ENCODE measurements around the gene ARMH3.
"Not testable (repeated sequence)": the region's sequence is repeated elsewhere in the genome, so short reads cannot be mapped to it uniquely, and the experiment has no call there.

The ARMH3 gene

GRCh38 chr10:102040305-102041050, 15.5 kb downstream of the ARMH3 start:
- WGBS (ENCODE audit: extremely low coverage, insufficient coverage, insufficient read length): no CpG with 5 or more reads among the region's 7 CpGs
- no peak overlapping the region for H2BK5ac ChIP-seq (ENCODE audit: low read depth, low read length, poor library complexity)

GRCh38 chr10:102038410-102038809, 17.6 kb downstream of the ARMH3 start:
- no peak overlapping the region for H4K12ac ChIP-seq (ENCODE audit: low read depth, low read length)
- no peak overlapping the region for H4K8ac ChIP-seq (ENCODE audit: low read depth, low read length)
- H3K9ac ChIP-seq (ENCODE audit: low read length): no peak overlapping the region
- H3K9me3 ChIP-seq (ENCODE audit: insufficient read depth, low read depth, low read length): no peaks in the 10 kb centered on the region
- H3K79me2 ChIP-seq (ENCODE audit: control insufficient read depth, insufficient read depth, low read length, poor library complexity): no peaks in the 10 kb centered on the region
- H3K36me3 ChIP-seq (ENCODE audit: control insufficient read depth in 1 of 2, insufficient read depth in 2 of 2, low read length in 2 of 2): peaks cover 10 to 11% of the 10 kb centered on the region in 2 experiments
- no peak overlapping the region for H2AK5ac ChIP-seq (ENCODE audit: low read length)
- no peak overlapping the region for H2BK120ac ChIP-seq (ENCODE audit: insufficient read depth, low read length, poor library complexity)
- H3K4me1 ChIP-seq (ENCODE audit: control insufficient read depth in 1 of 2, insufficient read depth in 2 of 2, low read length in 2 of 2): no peaks in the 10 kb centered on the region
- no peak overlapping the region for H3K4ac ChIP-seq (ENCODE audit: low read depth, low read length)
- H3K4me3 ChIP-seq (ENCODE audit: low read depth, low read length): no peak overlapping the region
- no peak overlapping the region for H4K91ac ChIP-seq (ENCODE audit: low read depth, low read length)
- H2BK5ac ChIP-seq (ENCODE audit: low read depth, low read length, poor library complexity): no peak overlapping the region
- no peak for DNase-seq
- no peak overlapping the region for H2AFZ ChIP-seq (ENCODE audit: insufficient read depth, low read length, poor library complexity)
- no peak overlapping the region for H3K14ac ChIP-seq (ENCODE audit: low read length)
- no peak overlapping the region for H3K4me2 ChIP-seq (ENCODE audit: low read length)
- H3K79me1 ChIP-seq (ENCODE audit: low read length): no peaks in the 10 kb centered on the region
- H3K18ac ChIP-seq (ENCODE audit: low read length): no peak overlapping the region
- H3K27me3 ChIP-seq (ENCODE audit: insufficient read depth, low read length): no peaks in the 10 kb centered on the region
- H3K23ac ChIP-seq (ENCODE audit: low read length): no peak overlapping the region
- H3K27ac ChIP-seq (ENCODE audit: low read depth, low read length): no peak overlapping the region
- H2BK12ac ChIP-seq (ENCODE audit: low read length): no peak overlapping the region

More at GRCh38 chr10:102040305-102041050, 15.5 kb downstream of the ARMH3 start:
- Histone ChIP-seq H3K23ac (ENCODE audit: low read length) (no peak overlapping the region), H4K91ac (ENCODE audit: low read depth, low read length) (no peak overlapping the region), H3K14ac (ENCODE audit: low read length) (no peak overlapping the region), H3K9ac (ENCODE audit: low read length) (no peak overlapping the region), H3K36me3 (ENCODE audit: control insufficient read depth in 1 of 2, insufficient read depth in 2 of 2, low read length in 2 of 2) (peaks cover 8 to 10% of the 10 kb centered on the region in 2 experiments), H3K4me3 (ENCODE audit: low read depth, low read length) (no peak overlapping the region), H3K27me3 (ENCODE audit: insufficient read depth, low read length) (no peaks in the 10 kb centered on the region), H2AK5ac (ENCODE audit: low read length) (no peak overlapping the region), H3K4ac (ENCODE audit: low read depth, low read length) (no peak overlapping the region), H3K27ac (ENCODE audit: low read depth, low read length) (no peak overlapping the region), H2BK12ac (ENCODE audit: low read length) (no peak overlapping the region), H2AFZ (ENCODE audit: insufficient read depth, low read length, poor library complexity) (no peak overlapping the region), H4K8ac (ENCODE audit: low read depth, low read length) (no peak overlapping the region), H3K4me2 (ENCODE audit: low read length) (no peak overlapping the region), H4K12ac (ENCODE audit: low read depth, low read length) (no peak overlapping the region), H3K79me2 (ENCODE audit: control insufficient read depth, insufficient read depth, low read length, poor library complexity) (no peaks in the 10 kb centered on the region), H2BK120ac (ENCODE audit: insufficient read depth, low read length, poor library complexity) (no peak overlapping the region), H3K9me3 (ENCODE audit: insufficient read depth, low read depth, low read length) (no peaks in the 10 kb centered on the region), H3K79me1 (ENCODE audit: low read length) (no peaks in the 10 kb centered on the region), H3K18ac (ENCODE audit: low read length) (no peak overlapping the region), H3K4me1 (ENCODE audit: control insufficient read depth in 1 of 2, insufficient read depth in 2 of 2, low read length in 2 of 2) (no peaks in the 10 kb centered on the region)
- no peak for DNase-seq

GRCh38 chr10:102035807-102036206, 20.2 kb downstream of the ARMH3 start:
- H3K18ac ChIP-seq (ENCODE audit: low read length); H2BK12ac ChIP-seq (ENCODE audit: low read length); H3K23ac ChIP-seq (ENCODE audit: low read length); H2AFZ ChIP-seq (ENCODE audit: insufficient read depth, low read length, poor library complexity); H2BK120ac ChIP-seq (ENCODE audit: insufficient read depth, low read length, poor library complexity); H4K8ac ChIP-seq (ENCODE audit: low read depth, low read length); H4K91ac ChIP-seq (ENCODE audit: low read depth, low read length); DNase-seq; H3K9me3 ChIP-seq (ENCODE audit: insufficient read depth, low read depth, low read length); H3K4me3 ChIP-seq (ENCODE audit: low read depth, low read length); H3K4ac ChIP-seq (ENCODE audit: low read depth, low read length); H3K27ac ChIP-seq (ENCODE audit: low read depth, low read length); H3K4me2 ChIP-seq (ENCODE audit: low read length); H3K4me1 ChIP-seq (ENCODE audit: control insufficient read depth in 1 of 2, insufficient read depth in 2 of 2, low read length in 2 of 2); H4K12ac ChIP-seq (ENCODE audit: low read depth, low read length); H3K14ac ChIP-seq (ENCODE audit: low read length); H3K79me2 ChIP-seq (ENCODE audit: control insufficient read depth, insufficient read depth, low read length, poor library complexity); H3K79me1 ChIP-seq (ENCODE audit: low read length); H3K27me3 ChIP-seq (ENCODE audit: insufficient read depth, low read length); H2BK5ac ChIP-seq (ENCODE audit: low read depth, low read length, poor library complexity); H2AK5ac ChIP-seq (ENCODE audit: low read length); H3K9ac ChIP-seq (ENCODE audit: low read length): not testable (repeated sequence)
- no CpG with 5 or more reads among the region's 33 CpGs for WGBS (ENCODE audit: extremely low coverage, insufficient coverage, insufficient read length)
- H3K36me3 ChIP-seq (ENCODE audit: control insufficient read depth in 1 of 2, insufficient read depth in 2 of 2, low read length in 2 of 2): peaks cover 12 to 15% of the 10 kb centered on the region in 2 experiments

- Histone ChIP-seq H3K79me2 (ENCODE audit: control insufficient read depth, insufficient read depth, low read length, poor library complexity) (no peaks in the 10 kb centered on the region), H3K9me3 (ENCODE audit: insufficient read depth, low read depth, low read length) (no peaks in the 10 kb centered on the region), H3K14ac (ENCODE audit: low read length) (no peak overlapping the region), H3K4me2 (ENCODE audit: low read length) (no peak overlapping the region), H2AFZ (ENCODE audit: insufficient read depth, low read length, poor library complexity) (no peak overlapping the region), H3K4me1 (ENCODE audit: control insufficient read depth in 1 of 2, insufficient read depth in 2 of 2, low read length in 2 of 2) (no peaks in the 10 kb centered on the region), H2BK120ac (ENCODE audit: insufficient read depth, low read length, poor library complexity) (no peak overlapping the region), H4K91ac (ENCODE audit: low read depth, low read length) (no peak overlapping the region), H3K79me1 (ENCODE audit: low read length) (no peaks in the 10 kb centered on the region), H4K12ac (ENCODE audit: low read depth, low read length) (no peak overlapping the region), H2BK5ac (ENCODE audit: low read depth, low read length, poor library complexity) (no peak overlapping the region), H2AK5ac (ENCODE audit: low read length) (no peak overlapping the region), H3K4ac (ENCODE audit: low read depth, low read length) (no peak overlapping the region), H3K4me3 (ENCODE audit: low read depth, low read length) (no peak overlapping the region), H3K27ac (ENCODE audit: low read depth, low read length) (no peak overlapping the region), H2BK12ac (ENCODE audit: low read length) (no peak overlapping the region), H3K23ac (ENCODE audit: low read length) (no peak overlapping the region), H3K9ac (ENCODE audit: low read length) (no peak overlapping the region), H3K18ac (ENCODE audit: low read length) (no peak overlapping the region), H3K27me3 (ENCODE audit: insufficient read depth, low read length) (no peaks in the 10 kb centered on the region), H4K8ac (ENCODE audit: low read depth, low read length) (no peak overlapping the region), H3K36me3 (ENCODE audit: control insufficient read depth in 1 of 2, insufficient read depth in 2 of 2, low read length in 2 of 2) (peaks cover 15 to 16% of the 10 kb centered on the region in 2 experiments)
- WGBS (ENCODE audit: extremely low coverage, insufficient coverage, insufficient read length): no CpG with 5 or more reads among the region's 2 CpGs
- no peak for DNase-seq
These were observed 22.2 kb downstream of the ARMH3 start for GRCh38 chr10:102033787-102034186.

Data from trophoblast cell (in vitro differentiated cells and primary cell).